HS-5 (cell line): Measurements from ENCODE around the gene KSR2.

Source experiments
- DNase-seq: peaks from one replicate; pipeline ENCODE4 v3.0.0-alpha.2; 2012; ENCODE audit warnings: low read depth

Gene KSR2

GRCh38 chr12:117622087-117622486 is 346.7 kb downstream of the KSR2 start:
- DNase-seq: no peak

DNA sequence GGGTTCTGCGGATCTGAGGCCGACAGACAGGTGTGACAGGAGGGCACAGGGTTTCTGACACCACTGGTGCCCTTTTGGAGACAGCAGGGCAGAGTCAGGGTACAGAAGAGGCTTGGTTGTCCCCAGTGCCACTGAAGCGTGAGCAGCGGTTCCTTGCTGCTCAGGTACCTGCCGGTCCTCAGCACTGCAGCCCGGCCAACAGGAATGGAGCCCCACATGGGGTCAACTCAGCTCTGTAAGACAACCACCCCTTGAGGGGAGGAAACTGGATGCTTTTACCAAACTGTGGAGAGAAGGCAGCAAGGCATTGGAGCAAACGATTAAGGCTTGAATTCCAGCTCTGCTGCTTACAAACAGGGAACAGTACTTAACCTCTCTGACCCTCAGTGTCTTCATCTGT is 361.0 kb downstream of the KSR2 start:
- DNase-seq: no peak

DNA sequence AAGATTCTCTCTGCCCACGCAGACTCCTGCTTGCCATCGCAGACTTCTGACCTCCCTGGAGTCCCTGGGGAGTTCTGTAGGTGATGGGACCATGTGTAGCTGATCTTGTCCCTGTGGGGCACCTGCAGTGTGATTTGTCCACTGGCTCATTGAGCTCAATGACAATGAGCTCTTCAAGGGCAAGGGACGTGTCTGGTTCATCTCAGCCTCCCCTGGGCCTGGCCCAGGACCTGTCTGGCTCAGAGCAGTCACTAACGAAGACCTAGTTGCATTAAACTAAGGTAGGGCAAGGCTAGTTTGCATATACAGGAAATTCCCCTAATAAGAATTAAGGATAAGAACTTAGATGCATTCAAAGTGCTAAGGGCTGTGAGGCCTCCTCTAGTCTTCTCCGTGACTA is 361.8 kb downstream of the KSR2 start:
- no peak for DNase-seq

DNA sequence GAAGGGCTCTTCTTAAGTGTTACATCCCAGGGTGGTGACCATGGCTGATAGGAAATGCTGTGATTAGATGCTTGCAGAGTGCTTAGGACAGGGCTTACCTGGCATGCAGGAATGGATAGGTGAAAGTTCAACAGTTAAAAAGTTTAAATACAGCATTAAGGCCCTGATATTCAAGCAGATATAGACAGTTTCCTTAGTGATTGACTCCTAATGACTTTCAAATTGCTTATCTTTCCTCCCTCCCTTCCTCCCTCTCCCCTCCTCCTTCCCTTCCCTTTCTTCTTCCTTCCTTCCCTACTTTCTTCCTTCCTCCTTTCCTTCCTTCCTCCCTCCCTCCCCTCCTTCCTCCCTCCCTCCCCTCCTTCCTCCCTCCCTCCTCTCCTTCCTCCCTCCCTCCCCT is 362.8 kb downstream of the KSR2 start:
- no peak for DNase-seq

DNA sequence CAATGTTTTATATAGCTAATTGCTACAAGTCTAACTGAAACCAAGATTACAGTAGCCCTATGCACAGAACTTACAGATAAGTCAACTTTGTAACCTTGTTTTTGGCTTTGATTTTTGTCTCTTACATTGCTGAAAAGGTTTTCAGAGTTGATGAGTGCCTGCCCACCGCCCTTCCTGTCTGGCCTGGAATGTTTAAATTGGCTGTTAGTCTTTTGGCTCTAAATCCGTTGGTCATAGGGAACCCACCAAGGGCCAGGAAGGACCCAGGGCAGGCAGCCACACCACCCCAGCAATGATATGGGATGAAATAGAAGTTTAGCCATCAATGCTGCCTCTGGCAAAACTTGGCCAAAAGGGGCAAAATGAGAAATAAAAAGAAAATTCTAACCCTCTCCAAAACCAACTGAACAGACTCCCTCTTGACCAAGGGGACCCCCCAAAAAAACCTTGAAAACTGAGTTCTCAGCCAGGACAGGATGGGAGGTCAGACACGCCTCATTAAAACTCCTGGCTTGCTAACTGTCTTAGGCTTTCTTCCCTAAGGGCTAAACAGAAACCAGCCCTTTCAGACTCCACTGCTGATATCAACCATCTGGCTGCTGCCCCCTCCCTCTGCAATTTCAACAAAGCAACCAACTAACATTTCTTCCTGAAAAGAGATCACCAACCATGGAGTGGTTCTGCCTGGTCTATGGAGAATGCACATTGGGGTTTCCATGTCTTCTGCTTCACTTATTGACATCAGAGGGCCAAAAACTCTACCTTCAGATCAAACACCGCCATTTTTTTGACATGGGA is 365.3 kb downstream of the KSR2 start:
- no peak for DNase-seq

GRCh38 chr12:117599849-117600248 is 368.9 kb downstream of the KSR2 start:
- no peak for DNase-seq

DNA sequence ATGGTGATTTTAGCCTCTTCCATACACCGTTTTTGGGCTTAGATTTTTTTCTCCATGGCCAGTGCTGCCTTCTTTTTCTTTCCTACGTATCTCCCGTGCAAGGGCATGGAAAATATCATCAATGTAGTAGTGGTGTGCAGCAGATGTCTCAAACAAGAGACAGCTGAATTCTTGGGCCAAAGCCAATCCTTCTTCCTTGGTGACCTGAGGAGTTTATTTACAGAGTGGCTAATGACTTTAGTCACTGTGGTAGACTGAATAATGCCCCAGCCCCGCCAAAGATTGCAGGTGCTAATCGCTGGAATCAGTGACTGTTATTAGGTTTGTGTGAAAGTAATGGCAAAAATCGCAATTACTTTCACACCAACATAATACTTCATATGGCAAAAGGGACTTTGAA is 371.8 kb downstream of the KSR2 start:
- DNase-seq: no peak

DNA sequence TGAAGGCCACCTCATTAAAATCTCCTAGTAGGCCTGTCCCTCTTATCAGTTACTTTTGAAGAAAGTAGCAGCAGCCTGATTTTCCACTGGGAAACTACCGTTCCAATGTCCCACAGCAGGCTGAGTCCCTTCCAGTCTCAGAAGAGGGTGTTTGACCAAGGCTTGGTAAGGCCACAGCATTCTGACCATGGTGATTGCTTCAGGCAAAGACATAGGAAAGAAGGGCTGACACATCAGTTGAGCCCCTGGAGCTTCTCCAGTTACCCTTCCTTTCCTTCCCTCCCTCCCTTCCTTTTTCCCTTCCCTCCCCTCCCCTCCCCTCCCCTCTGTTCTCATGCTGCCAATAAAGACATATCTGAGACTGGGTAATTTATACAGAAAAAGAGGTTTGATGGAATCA is 373.0 kb downstream of the KSR2 start:
- DNase-seq: no peak

- no peak for DNase-seq
These were observed 374.3 kb downstream of the KSR2 start for GRCh38 chr12:117594481-117594880.

- DNase-seq: no peak
These were observed 374.9 kb downstream of the KSR2 start for GRCh38 chr12:117593815-117594400.

GRCh38 chr12:117592588-117593305 is 376.0 kb downstream of the KSR2 start:
- no peak for DNase-seq

GRCh38 chr12:117590999-117591398 is 377.8 kb downstream of the KSR2 start:
- DNase-seq: no peak

GRCh38 chr12:117590386-117590785 is 378.4 kb downstream of the KSR2 start:
- DNase-seq: no peak

DNA sequence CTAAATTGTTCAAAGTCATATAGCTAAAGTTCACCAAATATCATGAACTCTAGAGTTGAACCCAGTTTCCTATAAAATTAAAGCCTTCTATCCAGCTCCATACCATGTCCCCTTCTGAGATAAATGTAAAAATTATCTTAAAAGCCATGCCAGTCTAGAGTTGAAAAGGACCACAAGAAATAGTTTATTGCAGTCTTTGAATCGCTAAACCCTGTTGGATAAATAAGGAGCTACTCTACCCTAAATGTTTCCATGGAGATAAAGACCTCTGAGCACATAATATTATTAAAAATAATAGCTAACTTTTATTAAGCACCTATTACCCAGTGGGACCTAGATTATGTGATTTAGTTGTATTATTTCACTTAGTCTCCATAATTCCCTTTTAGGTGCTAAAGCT is 379.8 kb downstream of the KSR2 start:
- DNase-seq: no peak

DNA sequence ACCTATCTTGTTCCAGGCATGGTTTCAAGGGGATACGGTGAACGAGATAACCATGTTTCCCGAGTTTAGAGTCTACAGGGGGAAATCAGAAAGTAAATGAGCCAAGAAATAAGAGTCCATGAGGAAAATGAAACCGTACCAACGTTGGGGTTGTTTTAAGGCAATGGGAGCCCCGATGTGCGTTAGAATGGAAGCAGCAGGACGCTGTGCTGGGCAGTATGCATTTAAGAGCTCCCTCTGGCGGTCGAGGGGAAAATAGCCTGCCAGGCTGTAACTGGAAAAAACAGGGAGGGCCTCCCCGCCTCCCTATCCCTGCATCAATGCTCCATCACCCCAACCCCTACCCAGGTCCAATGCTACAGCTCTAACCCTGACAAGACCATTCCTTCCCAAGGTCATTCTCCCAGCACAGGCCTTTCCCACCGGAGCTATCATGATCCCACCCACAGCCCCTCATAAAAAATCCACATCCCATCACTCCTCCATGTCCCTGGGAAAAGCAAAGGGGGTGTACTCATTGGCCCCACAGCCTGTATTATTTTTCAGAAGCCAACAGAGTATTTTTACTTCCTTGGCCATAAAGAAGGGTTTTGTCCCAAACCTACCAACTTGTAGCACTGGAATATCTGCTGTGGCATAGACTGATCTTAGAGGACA is 381.0 kb downstream of the KSR2 start:
- DNase-seq: no peak

- no peak for DNase-seq
These were observed 385.0 kb downstream of the KSR2 start for GRCh38 chr12:117583677-117584225.

- DNase-seq: no peak
These were observed 385.7 kb downstream of the KSR2 start for GRCh38 chr12:117583092-117583491.

DNA sequence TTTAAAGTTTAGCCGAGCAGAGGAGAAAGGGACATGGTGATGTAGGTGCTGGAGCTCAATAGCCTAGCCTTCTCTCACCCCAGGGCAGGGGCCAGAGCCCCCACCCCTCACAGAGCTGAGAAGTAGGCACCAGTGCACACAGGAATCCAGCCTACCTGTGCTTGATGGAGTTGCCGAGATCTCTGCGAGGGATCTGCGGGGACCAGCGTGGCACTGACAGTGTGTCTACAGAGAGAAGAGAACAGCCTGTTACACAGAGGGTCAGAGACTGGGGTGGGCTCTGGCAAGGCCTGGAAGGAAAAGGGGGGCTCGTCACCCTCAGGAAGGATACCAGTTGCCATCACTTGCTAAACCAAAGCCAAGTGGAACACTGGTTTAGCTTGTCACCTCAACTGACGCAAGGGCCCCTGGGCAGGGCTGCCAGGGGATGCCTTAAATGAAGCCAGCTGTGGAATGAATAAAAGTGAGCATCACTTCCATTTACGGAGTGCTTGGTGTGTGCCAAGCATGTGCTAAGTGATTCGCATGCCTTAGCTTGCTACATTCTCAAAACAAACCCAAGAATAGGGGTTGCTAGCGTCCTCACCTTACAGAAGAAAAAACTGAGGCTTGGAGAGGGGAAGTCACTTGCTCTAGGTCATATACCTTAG is 386.5 kb downstream of the KSR2 start:
- DNase-seq: no peak

DNA sequence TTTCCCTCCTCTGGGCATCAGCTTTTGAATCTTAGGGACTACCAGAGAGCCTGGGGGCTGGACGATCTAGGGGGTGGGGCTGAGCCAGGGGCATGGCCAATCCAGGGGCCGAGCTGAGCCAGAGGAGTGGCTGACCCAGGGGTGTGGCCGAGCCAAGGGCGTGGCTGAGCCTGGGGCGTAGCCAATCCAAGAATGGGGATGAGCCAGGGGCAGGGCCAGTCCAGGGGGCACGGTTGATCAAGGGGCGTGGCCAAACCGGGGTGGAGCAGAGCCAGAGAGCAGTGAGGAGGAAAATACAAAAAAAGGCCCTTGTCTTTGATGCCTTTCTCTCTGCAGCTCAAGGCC is 388.1 kb downstream of the KSR2 start:
- no peak for DNase-seq

- DNase-seq: no peak
These were observed 388.6 kb downstream of the KSR2 start for GRCh38 chr12:117580015-117580717.

DNA sequence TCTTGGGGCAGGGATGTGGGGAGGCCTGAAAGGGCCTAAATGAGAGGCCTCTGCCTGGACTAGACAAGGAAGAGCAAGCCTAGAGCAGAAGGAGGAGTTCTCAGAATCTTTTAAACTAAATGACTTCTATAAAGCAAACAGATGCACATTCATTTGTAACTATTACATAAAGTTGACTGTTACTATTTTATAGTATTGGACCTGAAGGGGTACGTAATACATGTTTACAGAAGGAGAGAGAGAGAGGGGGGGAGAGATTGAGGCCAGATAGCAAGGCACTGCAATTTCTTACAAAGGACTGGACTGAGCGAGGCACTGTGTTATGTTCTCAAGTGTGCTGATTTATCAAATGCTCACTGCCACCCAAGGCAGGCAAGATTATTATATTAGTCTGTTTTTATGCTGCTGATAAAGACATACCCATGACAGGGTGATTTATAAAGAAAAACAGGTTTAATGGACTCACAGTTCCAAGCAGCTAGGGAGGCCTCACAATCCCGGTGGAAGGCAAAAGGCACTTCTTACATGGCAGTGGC is 391.6 kb downstream of the KSR2 start:
- DNase-seq: no peak
